Transverse colon (tissue), 3 donors: ENCODE data around the gene MSX1.

ENCODE experiments used
- CTCF ChIP-seq, 5 experiments: fragments of 200-600 bp in 3 of 5; fragments of 450-650 bp in 2 of 5; sonication (generic) in 3 of 5; IDR thresholded peaks; 1 replicate in 2 of 5; 2 replicates in 3 of 5; pipeline ENCODE4 v1.5.1; 2016 to 2017; ENCODE audit warnings: antibody characterized with exemption in 5 of 5, inconsistent platforms in 3 of 5, mild to moderate bottlenecking in 2 of 5, moderate library complexity in 1 of 5
- EP300 ChIP-seq: sonication (generic); formaldehyde crosslinking; IDR thresholded peaks from one replicate; pipeline ENCODE4 v1.6.1; 2017; ENCODE audit warnings: antibody characterized with exemption, low read depth

DNA sequence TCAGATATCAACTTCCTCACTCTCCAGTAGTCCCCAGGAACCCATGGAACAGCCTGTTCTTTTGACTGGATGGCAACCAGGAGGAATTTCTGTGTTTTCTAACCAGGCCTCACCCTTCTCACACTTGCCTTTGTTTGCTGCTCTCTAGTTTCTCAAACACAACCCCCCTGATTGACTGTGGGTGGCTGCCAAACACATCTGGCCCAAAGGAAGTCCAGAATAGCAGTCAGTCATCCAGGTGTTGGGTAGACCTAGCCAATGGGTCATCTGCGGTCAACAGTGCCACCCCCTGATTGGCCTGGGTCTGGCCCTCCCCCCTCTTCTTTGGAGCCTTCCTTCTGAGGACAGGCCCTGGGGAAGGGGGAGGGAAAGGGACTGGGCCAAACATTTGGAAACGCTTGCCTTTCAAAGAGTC lies 53.7 kb downstream of the MSX1 start:
- TF ChIP-seq CTCF (IDR thresholded peaks at IDR 0.05) = no peak
- TF ChIP-seq EP300 = no peak
